HCT116 (cell line): ENCODE measurements around the gene FAM219A.

Experiments used
- CEBPB ChIP-seq: IDR thresholded peaks from 2 replicates; pipeline ENCODE4 v1.6.1; 2012; ENCODE audit warnings: low read depth
- EGR1 ChIP-seq: IDR thresholded peaks from 2 replicates; pipeline ENCODE4 v1.6.1; 2012; ENCODE audit warnings: low read depth
- EZH2 ChIP-seq: fragments of 200-600 bp; sonication (generic); IDR thresholded peaks from 2 replicates; pipeline ENCODE4 v1.6.1; 2017; ENCODE audit warnings: antibody characterized with exemption, mixed run types
- EZH2phosphoT487 ChIP-seq: fragments of 200-600 bp; IDR thresholded peaks from 2 replicates; pipeline ENCODE4 v1.6.1; 2018; ENCODE audit warnings: antibody characterized with exemption, borderline replicate concordance
- JUND ChIP-seq: IDR thresholded peaks from 2 replicates; pipeline ENCODE4 v1.6.1; 2012
- POLR2A ChIP-seq: IDR thresholded peaks from 2 replicates; pipeline ENCODE4 v1.7.0; 2011; ENCODE audit warnings: borderline replicate concordance; ENCODE audit not compliant: insufficient read depth, insufficient read length; ENCODE audit errors: extremely low read depth
- POLR2AphosphoS5 ChIP-seq: IDR thresholded peaks from 2 replicates; pipeline ENCODE4 v1.6.1; 2011; ENCODE audit warnings: mild to moderate bottlenecking, low read depth, low read length, moderate library complexity
- RAD21 ChIP-seq: IDR thresholded peaks from 2 replicates; pipeline ENCODE4 v1.6.1; 2012; ENCODE audit warnings: low read depth, mild to moderate bottlenecking
- REST ChIP-seq: IDR thresholded peaks from 2 replicates; pipeline ENCODE4 v1.6.1; 2012; ENCODE audit warnings: low read depth
- SP1 ChIP-seq: IDR thresholded peaks from 2 replicates; pipeline ENCODE4 v1.6.1; 2012; ENCODE audit warnings: low read depth
- YY1 ChIP-seq: IDR thresholded peaks from 2 replicates; pipeline ENCODE4 v1.6.1; 2011; ENCODE audit warnings: low read length, low read depth, moderate library complexity, mild to moderate bottlenecking; ENCODE audit not compliant: insufficient replicate concordance; ENCODE audit errors: extremely low read depth
- ZNF274 ChIP-seq: fragments of 200-500 bp; sonication (Bioruptor generic); IDR thresholded peaks from 2 replicates; pipeline ENCODE4 v1.6.1; 2014; ENCODE audit warnings: mild to moderate bottlenecking, low read depth, low read length, inconsistent platforms
- TF ChIP-seq, protein P1 (sequence below): IDR thresholded peaks from 2 replicates; pipeline ENCODE4 v1.6.1; 2011; ENCODE audit warnings: mild to moderate bottlenecking, low read length, moderate library complexity; ENCODE audit not compliant: insufficient replicate concordance; ENCODE audit errors: extremely low read depth
- TF ChIP-seq, protein P2 (sequence below), 3 experiments: fragments of 200-600 bp in 1 of 3; sonication (generic) in 1 of 3; IDR thresholded peaks in 2 of 3; conservative IDR thresholded peaks in 1 of 3; 2 replicates each; pipeline ENCODE4 v1.5.1; 2012 to 2017; ENCODE audit warnings: low read depth in 2 of 3, low read length in 2 of 3, antibody characterized with exemption in 1 of 3, borderline replicate concordance in 1 of 3, control low read depth in 1 of 3, mild to moderate bottlenecking in 1 of 3, mixed read lengths in 1 of 3, mixed run types in 1 of 3, moderate library complexity in 1 of 3; ENCODE audit not compliant: insufficient read depth in 1 of 3

GRCh38 chr9:34428325-34428958, 29.9 kb downstream of the FAM219A start:
- TF ChIP-seq POLR2AphosphoS5 (no peak), POLR2A (no peak), JUND (no peak), SP1 (no peak), EGR1 (no peak), EZH2 (no peak), RAD21 (no peak), CEBPB (no peak), ZNF274 (no peak), YY1 (no peak), EZH2phosphoT487 (no peak), REST (no peak)
- TF ChIP-seq, protein P1, sequence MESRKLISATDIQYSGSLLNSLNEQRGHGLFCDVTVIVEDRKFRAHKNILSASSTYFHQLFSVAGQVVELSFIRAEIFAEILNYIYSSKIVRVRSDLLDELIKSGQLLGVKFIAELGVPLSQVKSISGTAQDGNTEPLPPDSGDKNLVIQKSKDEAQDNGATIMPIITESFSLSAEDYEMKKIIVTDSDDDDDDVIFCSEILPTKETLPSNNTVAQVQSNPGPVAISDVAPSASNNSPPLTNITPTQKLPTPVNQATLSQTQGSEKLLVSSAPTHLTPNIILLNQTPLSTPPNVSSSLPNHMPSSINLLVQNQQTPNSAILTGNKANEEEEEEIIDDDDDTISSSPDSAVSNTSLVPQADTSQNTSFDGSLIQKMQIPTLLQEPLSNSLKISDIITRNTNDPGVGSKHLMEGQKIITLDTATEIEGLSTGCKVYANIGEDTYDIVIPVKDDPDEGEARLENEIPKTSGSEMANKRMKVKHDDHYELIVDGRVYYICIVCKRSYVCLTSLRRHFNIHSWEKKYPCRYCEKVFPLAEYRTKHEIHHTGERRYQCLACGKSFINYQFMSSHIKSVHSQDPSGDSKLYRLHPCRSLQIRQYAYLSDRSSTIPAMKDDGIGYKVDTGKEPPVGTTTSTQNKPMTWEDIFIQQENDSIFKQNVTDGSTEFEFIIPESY: no peak
- TF ChIP-seq, protein P2, sequence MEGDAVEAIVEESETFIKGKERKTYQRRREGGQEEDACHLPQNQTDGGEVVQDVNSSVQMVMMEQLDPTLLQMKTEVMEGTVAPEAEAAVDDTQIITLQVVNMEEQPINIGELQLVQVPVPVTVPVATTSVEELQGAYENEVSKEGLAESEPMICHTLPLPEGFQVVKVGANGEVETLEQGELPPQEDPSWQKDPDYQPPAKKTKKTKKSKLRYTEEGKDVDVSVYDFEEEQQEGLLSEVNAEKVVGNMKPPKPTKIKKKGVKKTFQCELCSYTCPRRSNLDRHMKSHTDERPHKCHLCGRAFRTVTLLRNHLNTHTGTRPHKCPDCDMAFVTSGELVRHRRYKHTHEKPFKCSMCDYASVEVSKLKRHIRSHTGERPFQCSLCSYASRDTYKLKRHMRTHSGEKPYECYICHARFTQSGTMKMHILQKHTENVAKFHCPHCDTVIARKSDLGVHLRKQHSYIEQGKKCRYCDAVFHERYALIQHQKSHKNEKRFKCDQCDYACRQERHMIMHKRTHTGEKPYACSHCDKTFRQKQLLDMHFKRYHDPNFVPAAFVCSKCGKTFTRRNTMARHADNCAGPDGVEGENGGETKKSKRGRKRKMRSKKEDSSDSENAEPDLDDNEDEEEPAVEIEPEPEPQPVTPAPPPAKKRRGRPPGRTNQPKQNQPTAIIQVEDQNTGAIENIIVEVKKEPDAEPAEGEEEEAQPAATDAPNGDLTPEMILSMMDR (IDR thresholded peaks at IDR 0.05 in 2 of 3, conservative IDR thresholded peaks at IDR 0.05 in 1 of 3; ENCODE audit: borderline replicate concordance in 1 of 3, insufficient read depth in 1 of 3, low read depth in 2 of 3, low read length in 2 of 3): no peak
